T-helper 22 cell (primary cell): ENCODE results near the gene GAST.

Experiments used
- DNase-seq: peaks from one replicate; pipeline ENCODE4 v3.0.0-alpha.2; 2020; ENCODE audit warnings: low read depth

GAST gene

DNA sequence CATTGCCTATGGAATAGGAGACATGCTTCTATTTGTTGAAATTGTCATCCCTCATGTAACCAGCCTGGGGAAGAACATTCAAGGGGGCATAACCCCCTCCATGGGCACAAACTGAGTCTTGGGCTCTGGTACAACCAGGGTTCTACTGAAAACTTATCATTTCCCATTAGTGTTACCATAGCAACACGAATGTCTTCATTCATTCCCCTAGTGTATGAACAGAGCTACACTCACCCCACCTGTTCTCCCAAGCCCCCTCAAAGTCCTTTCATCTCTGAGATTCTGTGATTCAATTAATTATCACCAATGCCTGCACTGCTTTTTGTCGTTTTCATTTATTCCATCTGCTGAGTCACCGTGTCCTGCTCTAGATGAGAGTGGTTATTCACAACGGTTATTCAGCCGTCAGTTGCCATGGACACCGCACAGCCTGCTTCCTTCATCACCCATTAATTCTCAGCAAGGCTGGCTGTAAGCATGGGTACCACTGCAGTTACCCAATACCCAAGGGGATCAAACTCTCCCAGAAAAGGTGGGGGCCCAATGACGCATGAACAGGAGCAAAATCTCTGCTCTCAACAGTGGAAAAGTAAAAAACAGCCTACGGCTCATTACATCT, 1.6 kb upstream of the GAST start:
- no peak for DNase-seq

DNA sequence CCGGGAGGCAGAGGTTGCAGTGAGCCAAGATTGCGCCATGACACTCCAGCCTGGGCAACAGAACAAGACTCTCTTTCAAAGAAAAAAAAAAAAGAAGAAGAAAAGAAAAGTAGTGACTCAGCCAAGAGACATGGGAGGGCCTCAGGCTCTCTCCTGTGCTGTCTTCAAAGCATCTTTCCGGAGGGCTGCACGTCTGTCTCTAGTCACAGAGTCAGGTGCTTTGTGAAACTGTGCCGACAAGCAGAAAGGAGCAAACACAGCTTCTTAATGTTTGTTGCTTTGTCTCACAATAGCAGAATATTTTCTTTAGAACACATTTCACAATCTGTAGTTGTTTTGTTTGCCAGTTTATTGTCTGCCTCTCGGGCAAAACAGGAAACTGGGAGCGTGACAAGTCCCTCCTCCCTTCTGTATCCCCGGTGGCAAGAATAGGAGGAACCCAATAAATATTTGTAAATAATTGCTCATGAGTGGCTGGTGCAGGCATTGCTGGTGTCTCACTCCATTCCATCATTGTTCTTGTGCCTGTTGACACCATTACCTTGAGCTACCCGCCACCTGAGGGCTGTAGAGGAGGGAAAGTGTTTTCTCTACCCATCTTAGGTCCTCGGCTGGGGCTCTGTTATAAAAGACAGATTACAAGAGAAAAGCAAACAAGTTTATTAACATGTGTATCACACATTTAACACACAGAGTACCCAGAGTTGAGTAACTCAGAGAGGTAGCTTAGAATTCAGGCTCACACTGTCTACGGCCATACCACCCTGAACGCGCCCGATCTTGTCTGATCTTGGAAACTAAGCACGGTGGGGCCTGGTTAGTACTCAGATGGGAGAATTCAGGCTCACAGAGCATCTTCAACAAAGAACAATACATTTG, 5.5 kb downstream of the GAST start:
- DNase-seq: no peak

DNA sequence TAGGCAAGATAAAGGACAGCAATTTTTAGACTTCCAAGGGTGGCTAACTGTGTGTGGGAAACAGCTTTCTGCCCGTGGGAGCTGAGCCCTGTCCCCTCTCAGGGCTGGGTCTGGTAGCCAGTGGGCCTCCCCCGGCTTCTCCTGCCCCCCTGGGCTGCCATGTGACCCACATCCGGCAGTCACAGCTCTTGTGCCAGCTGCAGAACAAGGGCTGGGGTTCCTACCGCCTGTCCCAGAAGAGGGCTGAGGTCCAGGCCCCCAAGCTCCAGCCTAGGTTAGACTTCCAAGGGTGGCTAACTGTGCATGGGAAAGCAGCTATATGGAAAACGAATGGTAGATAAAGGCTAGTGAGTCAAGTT, 6.1 kb downstream of the GAST start:
- no peak for DNase-seq

GRCh38 chr17:41722231-41722630, 10.1 kb downstream of the GAST start:
- no peak for DNase-seq

DNA sequence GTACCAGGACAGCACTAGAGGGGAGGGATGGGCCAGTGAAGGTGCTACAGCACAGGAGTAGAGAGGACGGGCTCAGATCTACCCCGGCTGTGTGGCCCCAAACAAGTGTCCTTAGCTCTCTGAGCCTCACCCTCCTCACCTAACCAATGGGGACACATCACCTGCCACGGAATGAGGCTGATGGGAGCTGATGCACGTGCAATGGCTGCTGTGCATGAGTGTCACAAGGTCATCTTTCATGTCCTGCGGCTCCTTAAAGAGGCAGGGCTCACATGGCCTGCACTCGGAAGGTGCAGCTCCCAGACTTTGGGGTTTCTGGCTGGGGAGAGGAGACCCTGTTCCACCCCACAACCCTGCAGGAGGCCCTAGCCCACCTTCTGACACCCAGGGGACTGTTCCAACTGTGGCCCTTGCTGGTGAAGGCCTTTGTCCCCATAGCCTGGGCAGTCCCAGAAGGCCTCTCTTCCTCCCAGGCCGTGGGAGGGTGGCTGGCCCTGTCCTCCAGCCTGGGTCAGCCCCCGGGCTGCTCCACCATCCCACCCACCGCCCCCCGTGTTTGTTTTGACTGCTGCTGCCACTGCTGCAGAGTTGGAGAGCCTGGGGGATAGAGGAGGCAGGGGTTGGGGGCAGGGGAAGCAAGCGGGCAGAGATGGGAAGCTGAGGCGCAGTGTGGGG, 11.8 kb downstream of the GAST start:
- no peak for DNase-seq

DNA sequence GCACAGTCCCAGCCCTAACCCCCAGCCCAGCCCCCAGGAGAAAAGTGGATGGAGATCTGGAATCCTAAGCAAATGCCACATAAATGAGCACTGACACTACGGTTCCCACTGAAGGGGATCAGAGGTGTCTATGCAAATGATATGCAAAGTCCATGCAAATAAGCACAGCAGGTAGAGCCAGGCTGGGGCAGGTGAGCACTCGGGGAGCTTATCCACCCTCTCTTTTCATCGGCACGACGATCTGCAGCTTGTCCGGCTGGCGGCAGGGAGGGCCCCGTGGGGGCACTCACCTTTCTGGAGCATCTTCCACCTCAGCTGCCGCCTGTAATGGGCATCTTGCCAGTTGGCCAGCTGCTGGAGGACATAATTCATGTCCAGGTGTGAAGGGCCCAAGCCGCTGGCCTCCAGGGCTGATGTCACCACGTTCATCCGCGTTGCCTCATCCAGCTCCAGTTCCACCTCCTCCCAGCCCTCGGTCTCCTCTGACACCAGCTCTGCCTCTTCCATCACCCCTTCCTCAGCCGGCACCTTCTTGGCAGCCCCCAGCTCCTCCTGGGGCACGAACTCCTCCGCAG, 12.4 kb downstream of the GAST start:
- DNase-seq: no peak

DNA sequence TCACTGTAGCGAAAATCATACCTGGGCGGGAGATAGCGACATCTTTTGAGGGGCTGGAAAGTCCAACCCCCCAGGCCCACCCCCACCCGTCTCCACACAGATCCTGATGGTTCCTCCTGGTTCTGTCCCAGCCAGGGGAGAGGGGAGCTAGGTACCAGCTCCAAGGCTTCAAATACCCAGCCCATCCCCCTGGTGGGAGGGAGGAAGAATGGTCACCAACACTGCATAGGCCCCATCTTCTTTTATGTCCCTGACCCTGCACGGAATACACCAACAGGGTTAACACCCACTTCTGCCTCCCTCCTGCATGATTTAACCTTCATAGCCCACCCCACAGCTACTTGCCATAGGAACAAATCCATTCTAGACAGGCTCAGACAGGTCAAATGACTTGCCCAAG, 13.0 kb downstream of the GAST start:
- DNase-seq: no peak

- DNase-seq: no peak
Measured at GRCh38 chr17:41728056-41728455, 15.9 kb downstream of the GAST start.

- DNase-seq: no peak
Measured at GRCh38 chr17:41730479-41730878, 18.3 kb downstream of the GAST start.

DNA sequence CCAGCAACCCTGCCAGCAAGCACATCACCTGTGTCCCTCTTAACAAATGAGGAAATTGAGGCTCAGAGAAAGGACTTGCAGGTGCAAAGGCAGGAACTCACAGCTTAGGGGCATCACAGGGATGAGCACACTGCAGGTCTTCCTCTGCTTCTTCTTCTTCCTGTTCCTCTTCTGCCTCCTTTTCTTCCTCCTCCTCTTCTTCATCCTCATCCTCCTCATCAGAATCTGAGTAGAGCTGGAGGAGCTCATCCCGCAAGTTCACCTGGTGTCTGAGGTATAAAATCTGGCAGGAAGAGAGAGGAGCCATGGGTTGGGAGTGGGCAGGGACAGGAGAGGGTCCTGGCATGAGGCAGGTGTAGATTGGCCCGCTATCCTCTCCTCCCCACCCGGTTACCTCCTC, 19.7 kb downstream of the GAST start:
- DNase-seq: no peak

GRCh38 chr17:41733348-41734138, 21.4 kb downstream of the GAST start:
- no peak for DNase-seq

DNA sequence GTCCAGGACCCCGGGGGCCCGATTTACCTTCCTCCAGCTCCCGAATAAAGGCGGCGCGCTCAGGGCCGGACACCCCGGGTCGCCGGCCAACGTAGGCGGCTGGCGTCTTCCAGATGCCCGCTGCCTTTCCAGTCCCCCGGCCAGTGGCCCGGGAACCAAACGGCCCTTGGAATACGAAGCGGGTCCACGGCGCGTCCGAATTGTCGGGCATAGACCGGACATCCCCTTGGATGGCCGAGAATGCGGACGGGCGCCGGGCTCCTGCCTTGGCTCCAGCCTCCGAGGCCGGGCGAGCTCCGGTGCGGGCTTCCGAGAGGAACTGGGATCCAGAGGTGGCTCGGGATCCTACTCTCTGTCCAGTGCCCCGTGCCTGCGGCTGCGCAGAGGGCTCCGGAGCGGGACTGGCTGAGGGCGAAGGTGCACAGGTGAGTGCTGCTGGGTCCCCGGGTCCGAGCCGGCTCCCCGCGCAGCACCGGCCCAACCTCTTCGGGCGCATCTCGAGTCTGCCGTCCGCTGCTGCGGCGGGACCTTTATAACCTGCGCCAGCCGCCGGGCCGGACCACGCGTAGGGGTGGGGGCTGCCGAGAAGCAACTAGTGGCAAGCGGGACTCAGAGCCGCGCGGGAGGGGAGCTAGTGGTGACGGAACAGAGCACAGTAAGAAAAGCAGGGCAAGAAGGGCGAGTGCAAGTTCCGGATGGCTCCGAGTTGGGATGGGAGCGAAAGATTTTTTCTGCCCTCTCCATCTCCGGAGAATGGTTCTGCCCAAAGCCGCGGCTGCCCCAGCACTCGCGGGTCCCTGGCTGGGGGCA, 22.2 kb downstream of the GAST start, which contains the start of gene HAP1:
HAP1 (minus strand) TSS at position 505 of the 810 bp plus-strand sequence; CDS start at position 496, 9 bp downstream.
- no peak for DNase-seq

- no peak for DNase-seq
Measured at GRCh38 chr17:41734949-41735313, 22.8 kb downstream of the GAST start.

- no peak for DNase-seq
Measured at GRCh38 chr17:41735744-41736143, 23.6 kb downstream of the GAST start.

GRCh38 chr17:41736983-41737679, 25.0 kb downstream of the GAST start:
- DNase-seq: no peak

DNA sequence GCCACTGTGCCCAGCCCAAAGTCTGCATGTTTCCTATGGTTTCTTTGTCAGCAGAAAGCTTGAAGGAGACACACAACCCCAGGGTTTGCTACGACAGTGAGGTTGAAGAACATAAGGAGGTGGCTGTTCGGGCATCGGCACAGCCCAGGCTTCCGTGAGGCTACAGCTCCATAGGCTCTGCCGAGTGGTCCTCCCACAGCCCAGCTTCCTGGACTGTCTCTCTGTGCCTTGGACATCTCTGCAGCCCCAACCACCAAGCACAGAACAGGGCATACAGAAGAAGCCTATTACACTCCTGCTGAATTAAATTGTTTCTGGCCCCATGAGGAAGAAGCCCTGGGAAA, 25.5 kb downstream of the GAST start:
- DNase-seq: no peak

DNA sequence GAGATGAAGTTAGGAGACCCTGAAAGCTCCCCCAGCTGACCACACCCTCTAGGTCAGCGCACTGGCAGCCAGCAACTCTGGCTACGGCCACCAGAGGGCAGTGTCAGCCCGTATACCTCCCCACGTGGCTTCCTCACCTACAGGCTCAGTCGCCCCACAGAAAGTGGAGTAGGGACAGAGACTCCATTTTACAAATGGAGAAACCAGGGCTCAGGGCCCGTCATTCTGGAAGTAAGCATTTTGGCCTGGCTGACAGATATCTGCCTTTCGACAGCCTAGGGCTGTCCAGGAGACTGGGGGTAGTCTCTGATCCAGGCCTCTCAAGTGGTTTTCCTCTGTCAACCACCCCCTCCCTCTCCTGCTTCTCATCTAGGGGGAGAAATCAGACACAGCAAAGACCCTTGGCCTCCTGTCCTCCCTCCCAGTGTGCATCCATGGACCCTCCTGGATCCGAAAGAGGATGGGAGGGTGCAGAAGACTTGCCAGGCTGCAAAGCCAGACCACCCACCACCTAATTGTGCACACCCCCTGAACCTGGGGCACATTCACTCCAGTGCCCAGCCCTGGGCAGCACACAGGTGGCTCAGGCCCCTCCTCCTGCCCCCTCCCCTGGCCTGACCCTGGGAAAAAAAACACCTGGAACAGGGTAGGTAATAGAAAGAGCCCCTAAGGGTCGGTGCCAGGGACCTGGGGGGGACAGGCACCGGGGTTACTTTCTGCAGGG, 26.1 kb downstream of the GAST start:
- peak; percentile 36 for DNase-seq

DNA sequence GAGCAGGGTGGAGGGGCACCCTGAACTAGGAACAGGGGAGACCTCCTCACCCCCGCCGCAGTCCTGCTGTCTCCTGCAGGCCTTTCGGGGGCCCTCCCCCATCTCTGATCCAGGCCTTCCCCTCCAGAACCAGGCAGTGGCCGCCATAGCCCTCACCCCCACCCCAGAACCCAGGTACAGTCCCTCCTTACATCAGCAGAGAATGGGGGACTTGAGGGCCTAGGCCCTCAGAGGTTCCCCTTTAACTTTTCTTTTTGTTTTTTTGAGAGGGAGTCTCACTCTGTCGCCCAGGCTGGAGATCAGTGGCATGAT, 26.6 kb downstream of the GAST start:
- DNase-seq: no peak

GRCh38 chr17:41739661-41740352, 27.7 kb downstream of the GAST start:
- no peak for DNase-seq
